Fibroblast of lung (primary cell): ENCODE measurements around the gene RPS15.

Source experiments
- CTCF ChIP-seq, 2 donors: IDR thresholded peaks in 1 of 2; conservative IDR thresholded peaks in 1 of 2; 1 replicate in 1 of 2; 2 replicates in 1 of 2; pipeline ENCODE4 v1.5.1; 2011 to 2012; ENCODE audit warnings: low read length in 2 of 2, control low read depth in 1 of 2, inconsistent platforms in 1 of 2, low read depth in 1 of 2, mild to moderate bottlenecking in 1 of 2
- EZH2 ChIP-seq: IDR thresholded peaks from 2 replicates; pipeline ENCODE4 v1.5.1; 2012; ENCODE audit warnings: low read length, control low read depth, mild to moderate bottlenecking; ENCODE audit errors: missing control alignments

- TF ChIP-seq CTCF (conservative IDR thresholded peaks at IDR 0.05 in 1 of 2, IDR thresholded peaks at IDR 0.05 in 1 of 2; ENCODE audit: low read depth in 1 of 2, low read length in 2 of 2), result no peak
- no peak for TF ChIP-seq EZH2
Measured at GRCh38 chr19:1455336-1456120, 17.3 kb downstream of the RPS15 start.
